NT2/D1 (cell line): ENCODE data around the gene NAA11.

ENCODE experiments used
- SUZ12 ChIP-seq: IDR thresholded peaks from 2 replicates; pipeline ENCODE4 v1.6.1; 2011; ENCODE audit not compliant: insufficient read length, insufficient read depth; ENCODE audit errors: extremely low read depth
- YY1 ChIP-seq: IDR thresholded peaks from 2 replicates; pipeline ENCODE4 v1.6.1; 2011; ENCODE audit not compliant: insufficient read length, insufficient read depth
- ZNF274 ChIP-seq: IDR thresholded peaks from 2 replicates; pipeline ENCODE4 v1.6.1; 2011; ENCODE audit warnings: mild to moderate bottlenecking, low read depth, low read length

- TF ChIP-seq ZNF274 (no peak), YY1 (no peak), SUZ12 (no peak)
These were observed 38.2 kb upstream of the NAA11 start for GRCh38 chr4:79364061-79364460.
